Esophagus muscularis mucosa (tissue), 4 donors: ENCODE results near the gene PCNT. TPM values are rescaled to one million over a fixed set of nuclear protein-coding genes. Genes with fewer than 3 reads are reported as not detected.

ENCODE experiments used
- DNase-seq: peaks from one replicate; pipeline ENCODE4 v3.0.0-alpha.2; 2017; ENCODE audit errors: extremely low spot score
- H3K27ac ChIP-seq, 4 donors: fragments of 200-600 bp; sonication (generic); replicated peaks in 1 of 4; 1 replicate in 3 of 4; 2 replicates in 1 of 4; pipeline ENCODE4 v1.5.1; 2016 to 2019; ENCODE audit warnings: mild to moderate bottlenecking in 1 of 4
- H3K27me3 ChIP-seq, 4 donors: fragments of 200-600 bp; sonication (generic); one replicate each; pipeline versions ENCODE4 v1.5.1 to v1.6.0; 2016 to 2019
- H3K36me3 ChIP-seq, 4 donors: fragments of 200-600 bp; sonication (generic); one replicate each; pipeline ENCODE4 v1.5.1; 2016 to 2019
- H3K4me1 ChIP-seq, 4 donors: fragments of 200-600 bp; sonication (generic); one replicate each; pipeline ENCODE4 v1.5.1; 2016 to 2019
- H3K4me3 ChIP-seq, 4 donors: fragments of 200-600 bp; sonication (generic); 1 replicate in 2 of 4; 2 replicates in 2 of 4; pipeline ENCODE4 v1.5.1; 2016 to 2019; ENCODE audit warnings: mild to moderate bottlenecking in 4 of 4, moderate library complexity in 1 of 4
- H3K9me3 ChIP-seq, 4 donors: fragments of 200-600 bp; sonication (generic); 1 replicate in 3 of 4; 2 replicates in 1 of 4; pipeline ENCODE4 v1.5.1; 2016 to 2019
- EP300 ChIP-seq: sonication (generic); formaldehyde crosslinking; IDR thresholded peaks from one replicate; pipeline ENCODE4 v1.6.1; 2017; ENCODE audit warnings: antibody characterized with exemption
- POLR2A ChIP-seq: fragments of 450-650 bp; IDR thresholded peaks from one replicate; pipeline ENCODE4 v1.6.1; 2017; ENCODE audit warnings: antibody characterized with exemption, moderate library complexity, mild to moderate bottlenecking, low read depth
- POLR2AphosphoS5 ChIP-seq, 2 donors: sonication (generic); formaldehyde crosslinking; IDR thresholded peaks; one replicate each; pipeline ENCODE4 v1.6.1; 2017; ENCODE audit warnings: antibody characterized with exemption in 2 of 2
- WGBS: methylation state at CpG from one replicate; pipeline ENCODE4 v1.1.5; 2018; 5-methylcytosine and 5-hydroxymethylcytosine counted together
- intact Hi-C: fragments of 100-400 bp; cut with DNase I; formaldehyde crosslinking; loops from one replicate; pipeline ENCODE4 v1.15.1; 2023
- total RNA-seq, 4 donors: library from RNA; depleted of rRNA; stranded (reverse); fragments of >200 nt; gene quantifications; one replicate each; pipeline versions ENCODE4 v1.1.0 to v1.2.1, GENCODE V29; 2016
- TF ChIP-seq, protein P1 (sequence below), 3 experiments: fragments of 200-600 bp in 2 of 3; fragments of 450-650 bp in 1 of 3; sonication (generic) in 2 of 3; IDR thresholded peaks; one replicate each; pipeline ENCODE4 v1.5.1; 2017 to 2019; ENCODE audit warnings: antibody characterized with exemption in 3 of 3, mild to moderate bottlenecking in 2 of 3, moderate library complexity in 1 of 3

Gene PCNT
- total RNA-seq, 4 donors from 2014 or later = 21.2 to 35.1 (median 24.7) TPM

DNA sequence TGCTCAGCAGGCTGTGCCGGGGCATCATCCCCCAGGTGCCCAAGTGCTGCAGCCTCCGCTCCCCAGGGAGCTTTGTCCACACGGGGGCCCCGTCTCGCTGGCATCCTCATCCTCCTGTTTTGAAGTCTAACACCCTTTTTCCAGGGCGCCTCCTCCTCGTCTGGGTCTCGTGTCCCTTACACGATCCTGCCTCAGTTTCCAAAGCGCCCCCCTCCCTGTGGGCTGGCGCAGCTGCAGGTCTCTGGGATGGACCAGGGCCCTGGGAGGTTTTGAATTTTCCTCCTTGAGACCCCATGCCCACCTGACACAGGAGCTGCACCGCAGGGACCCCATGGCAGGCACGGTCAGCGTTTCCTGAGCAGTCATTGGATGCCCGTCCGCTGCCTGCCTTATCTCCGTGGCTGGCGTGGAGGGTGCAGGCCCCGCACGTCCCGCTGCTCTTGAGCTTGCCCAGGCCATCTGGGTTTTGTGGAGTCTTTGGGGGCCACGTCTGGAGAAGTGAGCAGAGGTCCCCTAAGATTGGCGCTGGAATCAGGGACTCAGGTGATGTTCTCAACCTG is 97.3 kb downstream of the PCNT start:
- no peak for TF ChIP-seq POLR2A
- TF ChIP-seq, protein P1, sequence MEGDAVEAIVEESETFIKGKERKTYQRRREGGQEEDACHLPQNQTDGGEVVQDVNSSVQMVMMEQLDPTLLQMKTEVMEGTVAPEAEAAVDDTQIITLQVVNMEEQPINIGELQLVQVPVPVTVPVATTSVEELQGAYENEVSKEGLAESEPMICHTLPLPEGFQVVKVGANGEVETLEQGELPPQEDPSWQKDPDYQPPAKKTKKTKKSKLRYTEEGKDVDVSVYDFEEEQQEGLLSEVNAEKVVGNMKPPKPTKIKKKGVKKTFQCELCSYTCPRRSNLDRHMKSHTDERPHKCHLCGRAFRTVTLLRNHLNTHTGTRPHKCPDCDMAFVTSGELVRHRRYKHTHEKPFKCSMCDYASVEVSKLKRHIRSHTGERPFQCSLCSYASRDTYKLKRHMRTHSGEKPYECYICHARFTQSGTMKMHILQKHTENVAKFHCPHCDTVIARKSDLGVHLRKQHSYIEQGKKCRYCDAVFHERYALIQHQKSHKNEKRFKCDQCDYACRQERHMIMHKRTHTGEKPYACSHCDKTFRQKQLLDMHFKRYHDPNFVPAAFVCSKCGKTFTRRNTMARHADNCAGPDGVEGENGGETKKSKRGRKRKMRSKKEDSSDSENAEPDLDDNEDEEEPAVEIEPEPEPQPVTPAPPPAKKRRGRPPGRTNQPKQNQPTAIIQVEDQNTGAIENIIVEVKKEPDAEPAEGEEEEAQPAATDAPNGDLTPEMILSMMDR (IDR thresholded peaks at IDR 0.05) = no peak
- no peaks in the 10 kb centered on the region for H3K27me3 ChIP-seq
- 93% methylated on average over 23 of the region's 23 CpGs for WGBS
- intact Hi-C loops = no loop called here
- no peak overlapping the region for H3K27ac ChIP-seq
- H3K9me3 ChIP-seq = no peaks in the 10 kb centered on the region
- H3K36me3 ChIP-seq = peaks cover 25 to 88% (median 77%) of the 10 kb centered on the region in 4 donors
- no peaks in the 10 kb centered on the region for H3K4me1 ChIP-seq
- no peak for DNase-seq
- no peak overlapping the region for H3K4me3 ChIP-seq

DNA sequence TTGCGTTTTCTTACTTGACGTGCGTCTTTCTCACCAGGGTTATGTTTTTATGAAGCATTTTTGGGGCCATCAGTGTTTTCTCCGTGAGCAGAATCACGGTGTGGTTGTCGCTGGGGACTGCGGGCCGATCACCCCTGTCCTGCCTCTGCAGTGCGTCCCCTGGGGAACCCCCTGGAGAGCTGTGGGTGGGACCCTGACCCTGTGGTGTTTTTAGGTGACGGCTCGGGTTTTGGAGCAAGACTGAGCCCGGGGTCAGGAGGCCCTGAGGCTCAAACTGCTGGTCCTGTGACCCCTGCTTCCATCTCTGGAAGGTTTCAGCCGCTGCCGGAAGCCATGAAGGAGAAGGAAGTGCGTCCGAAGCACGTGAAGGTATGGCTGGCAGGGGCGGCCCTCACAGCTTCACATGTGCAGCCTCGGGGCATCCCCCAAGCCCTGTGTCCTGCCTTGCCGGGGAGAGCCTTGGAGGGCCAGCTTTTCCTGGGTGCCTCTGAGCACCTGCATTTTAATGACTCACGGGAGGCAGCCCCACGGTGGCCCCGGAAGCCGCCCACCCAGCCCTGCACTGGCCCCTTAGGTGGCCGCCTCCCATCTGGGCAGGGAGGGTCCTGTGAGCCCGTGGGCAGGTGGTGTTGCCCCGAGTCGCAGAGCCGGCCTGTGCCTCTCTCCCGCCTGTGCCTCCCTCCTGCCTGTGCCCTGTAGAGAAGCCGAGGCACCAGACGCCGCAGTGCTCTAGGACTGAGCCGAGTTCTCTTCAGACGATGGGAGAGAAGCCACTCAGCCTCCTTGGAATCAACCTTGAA is 98.0 kb downstream of the PCNT start:
- WGBS = 93% methylated on average over 19 of the region's 35 CpGs
- Histone ChIP-seq H3K4me1 (no peaks in the 10 kb centered on the region), H3K27me3 (no peaks in the 10 kb centered on the region), H3K27ac (no peak overlapping the region), H3K4me3 (no peak overlapping the region), H3K9me3 (no peaks in the 10 kb centered on the region), H3K36me3 (peaks cover 25 to 89% (median 78%) of the 10 kb centered on the region in 4 donors)
- no peak for DNase-seq
- TF ChIP-seq, protein P1 (IDR thresholded peaks at IDR 0.05) = no peak
- no peak for TF ChIP-seq EP300
- no peak for TF ChIP-seq POLR2AphosphoS5 (IDR thresholded peaks at IDR 0.05)
- no peak for TF ChIP-seq POLR2A
- intact Hi-C loops = no loop called here

DNA sequence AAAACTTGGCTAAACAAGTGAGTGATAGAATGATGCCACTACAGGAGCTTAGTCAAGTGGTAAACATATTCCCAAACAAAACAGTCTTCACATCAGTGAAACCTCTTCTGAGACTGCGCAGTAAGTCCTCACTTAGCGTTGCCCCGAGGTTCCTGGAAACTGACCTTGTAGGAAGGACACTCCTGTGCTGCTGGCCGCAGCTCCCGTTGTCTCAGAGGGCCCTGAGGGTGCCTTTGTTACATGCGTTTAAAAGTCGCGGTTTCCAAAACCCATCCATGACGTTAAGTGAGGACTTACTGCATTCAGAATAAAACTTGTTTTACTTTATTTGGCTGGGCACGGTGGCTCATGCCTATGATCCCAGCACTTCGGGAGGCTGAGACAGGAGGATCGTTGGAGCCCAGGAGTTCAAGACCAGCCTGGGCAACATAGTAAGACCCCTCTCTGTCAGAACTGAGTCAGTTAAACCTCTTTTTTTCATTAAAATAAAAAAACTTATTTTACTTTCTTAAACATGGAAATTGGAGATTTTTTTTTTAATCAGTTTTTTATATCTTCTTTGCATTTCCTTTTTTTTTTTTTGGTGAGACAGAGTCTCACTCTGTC is 98.8 kb downstream of the PCNT start:
- Histone ChIP-seq H3K36me3 (peaks cover 25 to 91% (median 80%) of the 10 kb centered on the region in 4 donors), H3K4me1 (no peaks in the 10 kb centered on the region), H3K9me3 (no peaks in the 10 kb centered on the region), H3K27me3 (no peaks in the 10 kb centered on the region), H3K27ac (no peak overlapping the region), H3K4me3 (no peak overlapping the region)
- no peak for DNase-seq
- WGBS = 94% methylated on average over 12 of the region's 12 CpGs
- intact Hi-C loops = no loop called here
- no peak for TF ChIP-seq EP300
- TF ChIP-seq POLR2AphosphoS5 (IDR thresholded peaks at IDR 0.05) = no peak
- TF ChIP-seq, protein P1 (IDR thresholded peaks at IDR 0.05) = no peak
- TF ChIP-seq POLR2A = no peak

DNA sequence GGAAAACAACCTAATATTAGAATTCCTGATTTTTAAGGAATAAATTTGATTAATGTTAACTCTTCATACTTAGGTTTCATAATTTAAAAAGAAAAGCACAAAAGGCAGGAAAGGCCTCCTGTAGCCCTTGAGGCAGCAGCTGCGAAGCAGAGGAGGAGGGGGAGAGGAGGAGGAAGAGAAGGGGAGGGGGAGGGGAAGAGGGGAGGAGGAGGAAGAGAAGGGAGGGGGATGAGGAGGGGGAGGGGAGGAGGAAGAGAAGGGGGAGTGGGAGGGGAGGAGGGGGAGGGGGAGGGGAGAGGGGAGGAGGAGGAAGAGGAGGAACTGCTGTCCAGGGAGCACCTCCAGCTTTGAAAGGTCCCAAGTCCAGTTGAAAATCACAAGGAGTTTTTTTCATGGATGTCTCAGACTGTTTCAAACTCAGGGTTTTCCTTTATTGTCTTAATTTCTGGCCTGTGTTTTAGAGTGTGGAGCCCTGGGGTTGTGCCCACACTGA is 99.6 kb downstream of the PCNT start:
- WGBS = 80% methylated on average over 1 of the region's 1 CpG
- no peak overlapping the region for H3K27ac ChIP-seq
- no peaks in the 10 kb centered on the region for H3K4me1 ChIP-seq
- no peak for TF ChIP-seq EP300
- no peak for TF ChIP-seq POLR2AphosphoS5 (IDR thresholded peaks at IDR 0.05)
- TF ChIP-seq POLR2A = no peak
- H3K4me3 ChIP-seq = no peak overlapping the region
- H3K27me3 ChIP-seq = no peaks in the 10 kb centered on the region
- H3K9me3 ChIP-seq = no peaks in the 10 kb centered on the region
- H3K36me3 ChIP-seq = peaks cover 27 to 91% (median 82%) of the 10 kb centered on the region in 4 donors
- DNase-seq = no peak
- intact Hi-C loops = no loop called here

DNA sequence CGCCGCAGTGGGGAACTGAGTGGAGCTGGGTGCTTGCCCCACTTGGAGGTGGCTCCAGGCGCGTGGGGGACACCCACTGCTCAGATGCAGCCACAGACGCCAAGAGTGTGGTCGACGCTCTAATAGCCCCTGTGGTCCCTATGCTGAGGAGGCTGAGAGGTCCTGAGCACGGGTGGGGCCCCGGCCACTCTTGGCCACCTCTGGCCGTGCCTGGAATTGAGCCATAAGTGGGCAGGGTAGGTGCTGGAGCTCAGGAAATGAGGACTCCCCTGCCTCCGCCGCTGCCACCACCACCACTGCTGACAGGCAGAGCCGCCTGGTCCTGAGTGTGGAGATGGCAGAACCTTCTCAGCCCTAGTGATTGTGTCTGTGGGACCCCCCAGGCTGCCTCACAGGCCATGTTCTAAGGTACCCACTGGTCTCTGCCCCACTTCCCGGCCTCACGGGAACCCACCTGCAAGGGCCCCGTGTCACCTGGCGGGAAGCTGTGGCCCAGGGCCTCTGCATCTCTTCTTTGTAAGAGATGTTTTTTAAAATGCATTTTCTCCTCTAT is 100.2 kb downstream of the PCNT start:
- peaks cover 29 to 92% (median 83%) of the 10 kb centered on the region in 4 donors for H3K36me3 ChIP-seq
- intact Hi-C loops = no loop called here
- H3K4me1 ChIP-seq = no peaks in the 10 kb centered on the region
- H3K27ac ChIP-seq = no peak overlapping the region
- no peak overlapping the region for H3K4me3 ChIP-seq
- TF ChIP-seq POLR2AphosphoS5 (IDR thresholded peaks at IDR 0.05) (no peak), POLR2A (no peak), EP300 (no peak)
- TF ChIP-seq, protein P1 (IDR thresholded peaks at IDR 0.05) = no peak
- WGBS = 74% methylated on average over 11 of the region's 17 CpGs
- DNase-seq = no peak
- no peaks in the 10 kb centered on the region for H3K27me3 ChIP-seq
- H3K9me3 ChIP-seq = no peaks in the 10 kb centered on the region
